ENCODE measurements around the gene FAM13A. TPM values are rescaled to one million over a fixed set of nuclear protein-coding genes. Genes with fewer than 3 reads are reported as not detected.

FAM13A gene
- polyA plus RNA-seq, 1 donor from 2014 or later: 4.0 TPM

DNA sequence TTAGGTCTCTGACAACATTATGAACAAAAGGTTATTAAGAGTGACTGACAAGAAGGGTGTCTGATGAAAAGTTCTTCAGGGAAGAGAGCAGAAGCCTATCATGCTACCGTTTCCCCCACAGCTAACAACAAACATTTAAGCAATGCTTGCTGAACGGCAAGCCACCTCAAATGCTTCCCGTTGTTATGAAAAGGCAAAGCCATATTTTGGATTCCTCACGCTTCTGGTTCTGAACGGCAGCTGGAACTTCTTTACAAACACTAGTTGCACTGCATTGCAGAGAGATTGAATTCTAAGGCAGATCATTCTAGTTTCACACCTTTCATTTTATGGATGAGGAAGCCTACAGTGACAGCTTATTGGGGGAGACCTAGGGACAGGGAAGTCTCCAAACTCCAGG, 310.8 kb downstream of the FAM13A start:
- TF ChIP-seq, protein P1, sequence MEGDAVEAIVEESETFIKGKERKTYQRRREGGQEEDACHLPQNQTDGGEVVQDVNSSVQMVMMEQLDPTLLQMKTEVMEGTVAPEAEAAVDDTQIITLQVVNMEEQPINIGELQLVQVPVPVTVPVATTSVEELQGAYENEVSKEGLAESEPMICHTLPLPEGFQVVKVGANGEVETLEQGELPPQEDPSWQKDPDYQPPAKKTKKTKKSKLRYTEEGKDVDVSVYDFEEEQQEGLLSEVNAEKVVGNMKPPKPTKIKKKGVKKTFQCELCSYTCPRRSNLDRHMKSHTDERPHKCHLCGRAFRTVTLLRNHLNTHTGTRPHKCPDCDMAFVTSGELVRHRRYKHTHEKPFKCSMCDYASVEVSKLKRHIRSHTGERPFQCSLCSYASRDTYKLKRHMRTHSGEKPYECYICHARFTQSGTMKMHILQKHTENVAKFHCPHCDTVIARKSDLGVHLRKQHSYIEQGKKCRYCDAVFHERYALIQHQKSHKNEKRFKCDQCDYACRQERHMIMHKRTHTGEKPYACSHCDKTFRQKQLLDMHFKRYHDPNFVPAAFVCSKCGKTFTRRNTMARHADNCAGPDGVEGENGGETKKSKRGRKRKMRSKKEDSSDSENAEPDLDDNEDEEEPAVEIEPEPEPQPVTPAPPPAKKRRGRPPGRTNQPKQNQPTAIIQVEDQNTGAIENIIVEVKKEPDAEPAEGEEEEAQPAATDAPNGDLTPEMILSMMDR (IDR thresholded peaks at IDR 0.05; ENCODE audit: poor library complexity, severe bottlenecking): no peak
- TF ChIP-seq TAF1 (IDR thresholded peaks at IDR 0.05; ENCODE audit: low read depth) (no peak), MXI1 (conservative IDR thresholded peaks at IDR 0.05; ENCODE audit: poor library complexity, severe bottlenecking) (no peak), POLR2AphosphoS5 (IDR thresholded peaks at IDR 0.05) (no peak), SMC3 (conservative IDR thresholded peaks at IDR 0.05; ENCODE audit: poor library complexity) (no peak)
- TF ChIP-seq, protein P2, sequence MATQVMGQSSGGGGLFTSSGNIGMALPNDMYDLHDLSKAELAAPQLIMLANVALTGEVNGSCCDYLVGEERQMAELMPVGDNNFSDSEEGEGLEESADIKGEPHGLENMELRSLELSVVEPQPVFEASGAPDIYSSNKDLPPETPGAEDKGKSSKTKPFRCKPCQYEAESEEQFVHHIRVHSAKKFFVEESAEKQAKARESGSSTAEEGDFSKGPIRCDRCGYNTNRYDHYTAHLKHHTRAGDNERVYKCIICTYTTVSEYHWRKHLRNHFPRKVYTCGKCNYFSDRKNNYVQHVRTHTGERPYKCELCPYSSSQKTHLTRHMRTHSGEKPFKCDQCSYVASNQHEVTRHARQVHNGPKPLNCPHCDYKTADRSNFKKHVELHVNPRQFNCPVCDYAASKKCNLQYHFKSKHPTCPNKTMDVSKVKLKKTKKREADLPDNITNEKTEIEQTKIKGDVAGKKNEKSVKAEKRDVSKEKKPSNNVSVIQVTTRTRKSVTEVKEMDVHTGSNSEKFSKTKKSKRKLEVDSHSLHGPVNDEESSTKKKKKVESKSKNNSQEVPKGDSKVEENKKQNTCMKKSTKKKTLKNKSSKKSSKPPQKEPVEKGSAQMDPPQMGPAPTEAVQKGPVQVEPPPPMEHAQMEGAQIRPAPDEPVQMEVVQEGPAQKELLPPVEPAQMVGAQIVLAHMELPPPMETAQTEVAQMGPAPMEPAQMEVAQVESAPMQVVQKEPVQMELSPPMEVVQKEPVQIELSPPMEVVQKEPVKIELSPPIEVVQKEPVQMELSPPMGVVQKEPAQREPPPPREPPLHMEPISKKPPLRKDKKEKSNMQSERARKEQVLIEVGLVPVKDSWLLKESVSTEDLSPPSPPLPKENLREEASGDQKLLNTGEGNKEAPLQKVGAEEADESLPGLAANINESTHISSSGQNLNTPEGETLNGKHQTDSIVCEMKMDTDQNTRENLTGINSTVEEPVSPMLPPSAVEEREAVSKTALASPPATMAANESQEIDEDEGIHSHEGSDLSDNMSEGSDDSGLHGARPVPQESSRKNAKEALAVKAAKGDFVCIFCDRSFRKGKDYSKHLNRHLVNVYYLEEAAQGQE (IDR thresholded peaks at IDR 0.05; ENCODE audit: borderline replicate concordance): no peak
- Histone ChIP-seq H4K20me1 (ENCODE audit: insufficient read depth) (no peaks in the 10 kb centered on the region), H3K36me3 (ENCODE audit: insufficient read depth, low read length) (peaks cover 2% of the 10 kb centered on the region), H3F3A (ENCODE audit: insufficient read depth, low read length, poor library complexity, severe bottlenecking) (no peaks in the 10 kb centered on the region), H3K9me2 (ENCODE audit: insufficient read depth, low read length) (no peaks in the 10 kb centered on the region), H3K27me3 (ENCODE audit: insufficient read depth, low read depth, low read length) (no peaks in the 10 kb centered on the region), H3K4me2 (ENCODE audit: low read length) (no peak overlapping the region), H3K9me3 (ENCODE audit: low read length) (no peaks in the 10 kb centered on the region), H3K27ac (ENCODE audit: low read length) (no peak overlapping the region), H3K4me3 (ENCODE audit: low read length) (no peak overlapping the region), H3K79me2 (replicated peaks; ENCODE audit: insufficient read depth, low read length) (no peaks in the 10 kb centered on the region), H2AFZ (ENCODE audit: low read depth, low read length) (no peak overlapping the region), H3K9ac (ENCODE audit: low read length) (no peak overlapping the region)

DNA sequence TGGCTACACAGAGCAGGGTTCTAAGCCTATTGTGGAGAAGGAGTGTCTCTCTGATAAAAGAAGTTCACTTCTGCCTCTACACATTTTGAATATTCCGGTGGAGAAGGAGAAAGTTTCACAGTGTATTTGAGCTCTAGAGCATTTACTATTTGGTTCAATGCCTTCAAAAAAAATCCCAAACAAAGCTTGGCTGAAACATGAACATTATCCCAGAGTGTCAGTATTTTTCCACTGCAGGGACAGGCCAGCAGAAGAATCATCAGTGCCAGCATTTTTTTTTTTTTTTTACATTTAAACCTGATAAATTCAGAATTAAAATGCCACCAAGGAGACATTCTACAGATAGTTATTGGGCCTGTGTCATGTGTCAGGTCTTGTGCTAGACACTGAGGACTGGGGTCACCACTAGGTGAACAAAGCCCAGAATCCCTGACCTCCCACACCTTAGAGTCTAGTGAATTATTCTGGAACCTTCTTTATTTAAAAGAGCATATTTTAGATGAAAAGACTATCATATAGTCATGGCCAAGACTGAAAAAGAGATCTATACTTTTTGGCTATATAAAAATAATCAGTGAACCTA, 311.3 kb downstream of the FAM13A start:
- TF ChIP-seq MXI1 (conservative IDR thresholded peaks at IDR 0.05; ENCODE audit: poor library complexity, severe bottlenecking) (no peak), EP300 (conservative IDR thresholded peaks at IDR 0.05; ENCODE audit: poor library complexity, severe bottlenecking) (no peak), SMC3 (conservative IDR thresholded peaks at IDR 0.05; ENCODE audit: poor library complexity) (no peak), EZH2 (IDR thresholded peaks at IDR 0.05; ENCODE audit: borderline replicate concordance, insufficient read depth, low read length, poor library complexity, severe bottlenecking) (no peak), RAD21 (conservative IDR thresholded peaks at IDR 0.05) (no peak), POLR2AphosphoS5 (IDR thresholded peaks at IDR 0.05) (no peak), TAF1 (IDR thresholded peaks at IDR 0.05; ENCODE audit: low read depth) (no peak)
- TF ChIP-seq, protein P2 (IDR thresholded peaks at IDR 0.05; ENCODE audit: borderline replicate concordance): no peak
- TF ChIP-seq, protein P1 (IDR thresholded peaks at IDR 0.05; ENCODE audit: poor library complexity, severe bottlenecking): no peak
- H3K4me3 ChIP-seq (ENCODE audit: low read length): no peak overlapping the region
- no peaks in the 10 kb centered on the region for H3K9me3 ChIP-seq (ENCODE audit: low read length)
- no peaks in the 10 kb centered on the region for H3K27me3 ChIP-seq (ENCODE audit: insufficient read depth, low read depth, low read length)
- H3F3A ChIP-seq (ENCODE audit: insufficient read depth, low read length, poor library complexity, severe bottlenecking): no peaks in the 10 kb centered on the region
- H3K27ac ChIP-seq (ENCODE audit: low read length): no peak overlapping the region
- no peak overlapping the region for H3K4me2 ChIP-seq (ENCODE audit: low read length)
- no peaks in the 10 kb centered on the region for H4K20me1 ChIP-seq (ENCODE audit: insufficient read depth)
- peaks cover 2% of the 10 kb centered on the region for H3K36me3 ChIP-seq (ENCODE audit: insufficient read depth, low read length)
- H2AFZ ChIP-seq (ENCODE audit: low read depth, low read length): no peak overlapping the region
- no peak overlapping the region for H3K9ac ChIP-seq (ENCODE audit: low read length)
- H3K79me2 ChIP-seq (replicated peaks; ENCODE audit: insufficient read depth, low read length): no peaks in the 10 kb centered on the region
- H3K9me2 ChIP-seq (ENCODE audit: insufficient read depth, low read length): no peaks in the 10 kb centered on the region
